HCT116 (cell line): ENCODE data around the gene TEPSIN. TPM values are rescaled to one million over a fixed set of nuclear protein-coding genes. Genes with fewer than 3 reads are reported as not detected.

Experiments
- ATAC-seq: fragments of 200-7000 bp; cut with Tn5 transposase; 2 replicates; pipeline ENCODE4 v1.9.1; 2020; ENCODE audit warnings: mild to moderate bottlenecking, moderate library complexity
- BruUV-seq: library from RNA; stranded (reverse); fragments of 400-500 nt; replicated peaks from 2 replicates; lab custom pipeline; 2021; lab: Mats Ljungman, UMichigan
- CTCF ChIA-PET: fragments of 300-600 bp; sonication (Branson Sonifier 250); formaldehyde crosslinking; loops from one replicate; lab custom pipeline; 2021; ENCODE audit warnings: antibody characterized with exemption; lab: Charles Lee
- POLR2A ChIA-PET: fragments of 300-600, 350-600 bp; sonication (Branson Sonifier 250); formaldehyde crosslinking; loops from one replicate; lab custom pipeline; 2021; ENCODE audit warnings: antibody characterized with exemption; lab: Charles Lee
- RAD21 ChIA-PET, 2 experiments: fragments of 300-600 bp; sonication (Branson Sonifier 250); formaldehyde crosslinking; loops; one replicate each; lab custom pipeline; 2023; ENCODE audit warnings: low total read pairs in 2 of 2; ENCODE audit not compliant: uncharacterized antibody in 2 of 2, unreplicated experiment in 2 of 2, low non-redundant PET in 1 of 2; lab: Charles Lee
- DNase-seq: peaks from one replicate; pipeline ENCODE4 v3.0.0-alpha.2; 2010; ENCODE audit warnings: low read depth, low spot score
- H2AFZ ChIP-seq: fragments of 200-600 bp; shearing (Covaris generic), sonication (generic); 2 replicates; pipeline ENCODE4 v1.6.1; 2017; ENCODE audit warnings: low read depth, mixed run types, mixed read lengths, antibody characterized with exemption, low read length; ENCODE audit not compliant: poor library complexity, severe bottlenecking
- H3K27ac ChIP-seq: 2 replicates; pipeline ENCODE4 v1.5.1; 2012; ENCODE audit warnings: low read depth, low read length
- H3K27me3 ChIP-seq: fragments of 200-600 bp; sonication (generic); 2 replicates; pipeline ENCODE4 v1.6.1; 2016; ENCODE audit warnings: mixed run types, low read length, mixed read lengths; ENCODE audit not compliant: insufficient read depth
- H3K36me3 ChIP-seq, 2 experiments: fragments of 200-500 bp in 1 of 2; fragments of 200-600 bp in 1 of 2; sonication (Bioruptor generic) in 1 of 2; sonication (generic) in 1 of 2; 2 replicates each; pipeline versions ENCODE4 v1.5.1 to v1.6.1; 2014 to 2016; ENCODE audit warnings: low read length in 2 of 2, inconsistent platforms in 1 of 2, mixed read lengths in 1 of 2, mixed run types in 1 of 2; ENCODE audit not compliant: insufficient read depth in 2 of 2, control insufficient read depth in 1 of 2
- H3K4me1 ChIP-seq, 2 experiments: fragments of 200-600 bp in 1 of 2; sonication (generic) in 1 of 2; 2 replicates each; pipeline versions ENCODE4 v1.5.1 to v1.6.1; 2012 to 2017; ENCODE audit warnings: low read length in 2 of 2, inconsistent platforms in 1 of 2, mild to moderate bottlenecking in 1 of 2, mixed read lengths in 1 of 2, mixed run types in 1 of 2, moderate library complexity in 1 of 2; ENCODE audit not compliant: insufficient read depth in 2 of 2, control insufficient read depth in 1 of 2
- H3K4me2 ChIP-seq: fragments of 200-600 bp; sonication (generic); 2 replicates; pipeline ENCODE4 v1.6.1; 2017; ENCODE audit warnings: mixed run types, low read length, mixed read lengths
- H3K4me3 ChIP-seq, 2 experiments: fragments of 200-600 bp in 1 of 2; sonication (generic) in 1 of 2; replicated peaks in 1 of 2; 2 replicates each; pipeline ENCODE4 v1.5.1; 2011 to 2016; ENCODE audit warnings: low read length in 2 of 2, control low read depth in 1 of 2, low read depth in 1 of 2, mild to moderate bottlenecking in 1 of 2, mixed read lengths in 1 of 2, mixed run types in 1 of 2
- H3K79me2 ChIP-seq: fragments of 200-600 bp; sonication (generic); 2 replicates; pipeline ENCODE4 v1.6.1; 2017; ENCODE audit warnings: mild to moderate bottlenecking, mixed run types, low read length, moderate library complexity, mixed read lengths; ENCODE audit not compliant: insufficient read depth
- H3K9ac ChIP-seq: fragments of 200-600 bp; sonication (generic); 2 replicates; pipeline ENCODE4 v1.6.1; 2016; ENCODE audit warnings: low read length, mixed read lengths
- H3K9me2 ChIP-seq: fragments of 200-600 bp; sonication (generic), shearing (Covaris generic); 2 replicates; pipeline ENCODE4 v1.6.1; 2017; ENCODE audit warnings: mixed run types, mild to moderate bottlenecking, moderate library complexity; ENCODE audit not compliant: insufficient read depth
- H3K9me3 ChIP-seq, 2 experiments: fragments of 200-500 bp in 1 of 2; fragments of 200-600 bp in 1 of 2; sonication (Bioruptor generic) in 1 of 2; sonication (generic) in 1 of 2; 2 replicates each; pipeline ENCODE4 v1.6.1; 2014 to 2017; ENCODE audit warnings: low read length in 2 of 2, mixed read lengths in 2 of 2, inconsistent platforms in 1 of 2, low read depth in 1 of 2, mild to moderate bottlenecking in 1 of 2, mixed run types in 1 of 2, moderate library complexity in 1 of 2; ENCODE audit not compliant: control insufficient read depth in 1 of 2, insufficient read depth in 1 of 2
- H4K20me1 ChIP-seq: fragments of 200-600 bp; sonication (generic), shearing (Covaris generic); 2 replicates; pipeline ENCODE4 v1.6.1; 2017; ENCODE audit warnings: mixed run types, mild to moderate bottlenecking, moderate library complexity; ENCODE audit not compliant: insufficient read depth
- SIN3A ChIP-seq: IDR thresholded peaks from 2 replicates; pipeline ENCODE4 v1.6.1; 2012; ENCODE audit warnings: low read depth
- intact Hi-C: fragments of 100-400 bp; cut with micrococcal nuclease; formaldehyde crosslinking; loops from 2 replicates; pipeline ENCODE4 v1.10.0; 2022
- total RNA-seq: library from RNA; stranded (reverse); gene quantifications from one replicate; pipeline ENCODE4 v1.2.1, GENCODE V29; 2021; ENCODE audit not compliant: unreplicated experiment
- TF ChIP-seq, protein P1 (sequence below): IDR thresholded peaks from 2 replicates; pipeline ENCODE4 v1.6.1; 2011; ENCODE audit warnings: mild to moderate bottlenecking, low read length, moderate library complexity; ENCODE audit not compliant: insufficient replicate concordance; ENCODE audit errors: extremely low read depth
- TF ChIP-seq, protein P2 (sequence below), 3 experiments: fragments of 200-600 bp in 1 of 3; sonication (generic) in 1 of 3; IDR thresholded peaks in 2 of 3; conservative IDR thresholded peaks in 1 of 3; 2 replicates each; pipeline ENCODE4 v1.5.1; 2012 to 2017; ENCODE audit warnings: low read depth in 2 of 3, low read length in 2 of 3, antibody characterized with exemption in 1 of 3, borderline replicate concordance in 1 of 3, control low read depth in 1 of 3, mild to moderate bottlenecking in 1 of 3, mixed read lengths in 1 of 3, mixed run types in 1 of 3, moderate library complexity in 1 of 3; ENCODE audit not compliant: insufficient read depth in 1 of 3

TEPSIN gene
- total RNA-seq, 1 experiment from 2014 or later, result 50.6 TPM

DNA sequence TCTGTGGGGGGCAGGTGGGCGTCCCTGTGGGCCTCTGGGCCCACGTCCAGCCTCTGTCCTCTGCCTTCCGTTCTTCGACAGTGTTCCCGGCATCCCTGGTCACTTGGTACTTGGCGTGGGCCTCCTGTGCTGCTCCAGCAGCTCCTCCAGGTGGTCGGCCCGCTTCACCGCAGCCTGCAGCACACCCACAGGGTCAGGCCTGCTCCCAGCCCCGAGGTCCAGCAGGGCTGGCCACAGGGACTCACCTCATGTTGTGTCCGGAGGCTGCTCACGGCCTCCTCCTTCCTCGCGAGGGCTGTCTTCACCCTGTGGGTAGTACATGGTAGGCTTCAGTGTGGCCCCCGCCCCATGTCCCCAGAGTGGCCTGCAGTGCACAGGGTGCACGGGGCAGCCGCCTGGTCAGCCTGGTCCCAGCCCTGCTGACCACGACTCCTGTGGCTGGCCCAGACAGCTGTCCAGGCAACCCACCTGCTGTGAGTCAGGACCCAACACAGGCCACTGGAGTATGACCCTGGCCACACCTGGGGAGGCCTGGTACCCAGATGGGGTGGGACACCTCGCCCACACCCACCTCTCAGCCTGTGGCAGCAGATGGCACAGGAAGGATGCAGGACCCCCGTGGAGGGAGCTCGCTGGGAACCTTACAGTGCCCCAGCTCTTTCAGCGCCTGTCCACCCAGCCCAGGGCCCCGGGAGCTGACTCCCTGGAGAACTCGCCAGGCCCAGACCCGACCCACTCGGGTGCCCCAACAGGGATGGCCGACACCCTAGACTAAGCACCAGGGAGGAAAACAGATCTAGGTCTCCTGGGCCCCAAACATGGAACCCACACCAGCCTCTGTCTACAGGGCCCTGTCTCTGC, 49.0 kb downstream of the TEPSIN start:
- intact Hi-C loops, result no loop called here

More for the DNA sequence above, 49.0 kb downstream of the TEPSIN start:
- ChIA-PET CTCF (no interaction called here), RAD21 (no interaction called here), POLR2A (no interaction called here)
- Histone ChIP-seq H3K27ac (no peak overlapping the region), H3K9ac (no peak overlapping the region), H3K79me2 (no peaks in the 10 kb centered on the region), H3K4me2 (no peak overlapping the region), H4K20me1 (no peaks in the 10 kb centered on the region), H3K9me2 (no peaks in the 10 kb centered on the region), H3K4me3 (no peak overlapping the region), H3K27me3 (no peaks in the 10 kb centered on the region), H3K9me3 (no peaks in the 10 kb centered on the region), H2AFZ (no peak overlapping the region), H3K4me1 (no peaks in the 10 kb centered on the region), H3K36me3 (peaks cover 0 to 3% of the 10 kb centered on the region in 2 experiments; a peak in 1 of 4 replicates)
- no peak for DNase-seq
- BruUV-seq, result no TSS peak
- TF ChIP-seq, protein P1, sequence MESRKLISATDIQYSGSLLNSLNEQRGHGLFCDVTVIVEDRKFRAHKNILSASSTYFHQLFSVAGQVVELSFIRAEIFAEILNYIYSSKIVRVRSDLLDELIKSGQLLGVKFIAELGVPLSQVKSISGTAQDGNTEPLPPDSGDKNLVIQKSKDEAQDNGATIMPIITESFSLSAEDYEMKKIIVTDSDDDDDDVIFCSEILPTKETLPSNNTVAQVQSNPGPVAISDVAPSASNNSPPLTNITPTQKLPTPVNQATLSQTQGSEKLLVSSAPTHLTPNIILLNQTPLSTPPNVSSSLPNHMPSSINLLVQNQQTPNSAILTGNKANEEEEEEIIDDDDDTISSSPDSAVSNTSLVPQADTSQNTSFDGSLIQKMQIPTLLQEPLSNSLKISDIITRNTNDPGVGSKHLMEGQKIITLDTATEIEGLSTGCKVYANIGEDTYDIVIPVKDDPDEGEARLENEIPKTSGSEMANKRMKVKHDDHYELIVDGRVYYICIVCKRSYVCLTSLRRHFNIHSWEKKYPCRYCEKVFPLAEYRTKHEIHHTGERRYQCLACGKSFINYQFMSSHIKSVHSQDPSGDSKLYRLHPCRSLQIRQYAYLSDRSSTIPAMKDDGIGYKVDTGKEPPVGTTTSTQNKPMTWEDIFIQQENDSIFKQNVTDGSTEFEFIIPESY, result no peak
- TF ChIP-seq SIN3A, result no peak
- TF ChIP-seq, protein P2, sequence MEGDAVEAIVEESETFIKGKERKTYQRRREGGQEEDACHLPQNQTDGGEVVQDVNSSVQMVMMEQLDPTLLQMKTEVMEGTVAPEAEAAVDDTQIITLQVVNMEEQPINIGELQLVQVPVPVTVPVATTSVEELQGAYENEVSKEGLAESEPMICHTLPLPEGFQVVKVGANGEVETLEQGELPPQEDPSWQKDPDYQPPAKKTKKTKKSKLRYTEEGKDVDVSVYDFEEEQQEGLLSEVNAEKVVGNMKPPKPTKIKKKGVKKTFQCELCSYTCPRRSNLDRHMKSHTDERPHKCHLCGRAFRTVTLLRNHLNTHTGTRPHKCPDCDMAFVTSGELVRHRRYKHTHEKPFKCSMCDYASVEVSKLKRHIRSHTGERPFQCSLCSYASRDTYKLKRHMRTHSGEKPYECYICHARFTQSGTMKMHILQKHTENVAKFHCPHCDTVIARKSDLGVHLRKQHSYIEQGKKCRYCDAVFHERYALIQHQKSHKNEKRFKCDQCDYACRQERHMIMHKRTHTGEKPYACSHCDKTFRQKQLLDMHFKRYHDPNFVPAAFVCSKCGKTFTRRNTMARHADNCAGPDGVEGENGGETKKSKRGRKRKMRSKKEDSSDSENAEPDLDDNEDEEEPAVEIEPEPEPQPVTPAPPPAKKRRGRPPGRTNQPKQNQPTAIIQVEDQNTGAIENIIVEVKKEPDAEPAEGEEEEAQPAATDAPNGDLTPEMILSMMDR (IDR thresholded peaks at IDR 0.05 in 2 of 3, conservative IDR thresholded peaks at IDR 0.05 in 1 of 3; ENCODE audit: borderline replicate concordance in 1 of 3, insufficient read depth in 1 of 3, low read depth in 2 of 3, low read length in 2 of 3), result peak; percentile 41 to 49 (median 44); a peak in 4 of 6 replicates
- peak; percentile 60 for ATAC-seq
